Measurements from ENCODE around the gene CFAP54.

GRCh38 chr12:96698965-96699364, 209.6 kb downstream of the CFAP54 start:
- TF ChIP-seq POLR2AphosphoS5 (IDR thresholded peaks at IDR 0.05; ENCODE audit: insufficient read depth in 1 of 2, low read depth in 1 of 2) = no peak
- no peak for TF ChIP-seq CTCF (IDR thresholded peaks at IDR 0.05)
- no peak for TF ChIP-seq POLR2A (IDR thresholded peaks at IDR 0.05)
